Upper lobe of left lung (tissue), 6 donors: Measurements from ENCODE around the gene DPYSL3. TPM values are rescaled to one million over a fixed set of nuclear protein-coding genes. Genes with fewer than 3 reads are reported as not detected.

Experiments used
- ATAC-seq, 2 donors: fragments of 200-7000 bp; cut with Tn5 transposase; one replicate each; pipeline ENCODE4 v1.9.1; 2022; ENCODE audit warnings: mild to moderate bottlenecking in 2 of 2, moderate library complexity in 2 of 2; ENCODE audit not compliant: low FRiP score in 2 of 2
- DNase-seq, 2 donors: peaks; one replicate each; pipeline ENCODE4 v3.0.0-alpha.2; 2019 to 2020
- H3K27ac ChIP-seq, 4 donors: fragments of 200-600 bp; sonication (generic); one replicate each; pipeline ENCODE4 v1.5.1; 2016 to 2019
- H3K27me3 ChIP-seq, 4 donors: fragments of 200-600 bp; sonication (generic); one replicate each; pipeline ENCODE4 v1.5.1; 2017 to 2019
- H3K36me3 ChIP-seq, 4 donors: fragments of 200-600 bp; sonication (generic); one replicate each; pipeline ENCODE4 v1.5.1; 2016 to 2019
- H3K4me1 ChIP-seq, 4 donors: fragments of 200-600 bp; sonication (generic); one replicate each; pipeline ENCODE4 v1.5.1; 2018 to 2019
- H3K4me3 ChIP-seq, 4 donors: fragments of 200-600 bp; sonication (generic); one replicate each; pipeline ENCODE4 v1.5.1; 2017 to 2019; ENCODE audit warnings: mild to moderate bottlenecking in 2 of 4, moderate library complexity in 1 of 4
- H3K9me3 ChIP-seq, 4 donors: fragments of 200-600 bp; sonication (generic); one replicate each; pipeline ENCODE4 v1.5.1; 2018 to 2019
- EP300 ChIP-seq, 4 donors: sonication (generic); formaldehyde crosslinking; IDR thresholded peaks; one replicate each; pipeline ENCODE4 v1.5.1; 2017; ENCODE audit warnings: antibody characterized with exemption in 4 of 4, control low read depth in 2 of 4
- POLR2A ChIP-seq, 4 donors: fragments of 450-650 bp; IDR thresholded peaks; one replicate each; pipeline ENCODE4 v1.5.1; 2016 to 2017; ENCODE audit warnings: antibody characterized with exemption in 4 of 4, mild to moderate bottlenecking in 2 of 4
- POLR2AphosphoS5 ChIP-seq, 2 donors: sonication (generic); formaldehyde crosslinking; IDR thresholded peaks; one replicate each; pipeline ENCODE4 v1.5.1; 2017; ENCODE audit warnings: antibody characterized with exemption in 2 of 2
- WGBS, 2 donors: methylation state at CpG; one replicate each; pipeline ENCODE4 v1.1.5; 2017 to 2018; 5-methylcytosine and 5-hydroxymethylcytosine counted together
- total RNA-seq, 6 donors: library from RNA; depleted of rRNA in 4 of 6; stranded (reverse); fragments of >200 nt in 4 of 6; gene quantifications; one replicate each; pipeline versions ENCODE4 v1.1.0 to v1.2.1, GENCODE V29; 2016 to 2021
- TF ChIP-seq, protein P1 (sequence below), 6 experiments: fragments of 450-650 bp in 4 of 6; fragments of 200-600 bp in 2 of 6; sonication (generic) in 2 of 6; IDR thresholded peaks; one replicate each; pipeline ENCODE4 v1.5.1; 2016 to 2019; ENCODE audit warnings: antibody characterized with exemption in 6 of 6
- donor health status: DM: no; HTN: no; CAD: no; lungs with moderate emphysema.
- donor health status: DM: no; HTN: yes; CAD: no; lungs with severe emphysema.

Gene DPYSL3
- total RNA-seq, 6 donors from 2014 or later, result 24.4 to 85.1 (median 40.6) TPM

- H3K27me3 ChIP-seq, result no peaks in the 10 kb centered on the region
- DNase-seq (no peak), ATAC-seq (no peak)
- H3K9me3 ChIP-seq, result no peaks in the 10 kb centered on the region
- no peaks in the 10 kb centered on the region for H3K36me3 ChIP-seq
- TF ChIP-seq EP300 (IDR thresholded peaks at IDR 0.05) (no peak), POLR2A (IDR thresholded peaks at IDR 0.05) (no peak), POLR2AphosphoS5 (IDR thresholded peaks at IDR 0.05) (no peak)
- TF ChIP-seq, protein P1, sequence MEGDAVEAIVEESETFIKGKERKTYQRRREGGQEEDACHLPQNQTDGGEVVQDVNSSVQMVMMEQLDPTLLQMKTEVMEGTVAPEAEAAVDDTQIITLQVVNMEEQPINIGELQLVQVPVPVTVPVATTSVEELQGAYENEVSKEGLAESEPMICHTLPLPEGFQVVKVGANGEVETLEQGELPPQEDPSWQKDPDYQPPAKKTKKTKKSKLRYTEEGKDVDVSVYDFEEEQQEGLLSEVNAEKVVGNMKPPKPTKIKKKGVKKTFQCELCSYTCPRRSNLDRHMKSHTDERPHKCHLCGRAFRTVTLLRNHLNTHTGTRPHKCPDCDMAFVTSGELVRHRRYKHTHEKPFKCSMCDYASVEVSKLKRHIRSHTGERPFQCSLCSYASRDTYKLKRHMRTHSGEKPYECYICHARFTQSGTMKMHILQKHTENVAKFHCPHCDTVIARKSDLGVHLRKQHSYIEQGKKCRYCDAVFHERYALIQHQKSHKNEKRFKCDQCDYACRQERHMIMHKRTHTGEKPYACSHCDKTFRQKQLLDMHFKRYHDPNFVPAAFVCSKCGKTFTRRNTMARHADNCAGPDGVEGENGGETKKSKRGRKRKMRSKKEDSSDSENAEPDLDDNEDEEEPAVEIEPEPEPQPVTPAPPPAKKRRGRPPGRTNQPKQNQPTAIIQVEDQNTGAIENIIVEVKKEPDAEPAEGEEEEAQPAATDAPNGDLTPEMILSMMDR (IDR thresholded peaks at IDR 0.05), result no peak
- H3K4me3 ChIP-seq, result no peak overlapping the region
- H3K27ac ChIP-seq, result no peak overlapping the region
- WGBS, 2 donors, result 72 to 81% methylated on average over 1 of the region's 1 CpG
- no peaks in the 10 kb centered on the region for H3K4me1 ChIP-seq
These were observed 29.2 kb upstream of the DPYSL3 start for GRCh38 chr5:147539053-147539452.

GRCh38 chr5:147538236-147538635, 28.4 kb upstream of the DPYSL3 start:
- H3K4me3 ChIP-seq, result no peak overlapping the region
- H3K9me3 ChIP-seq, result no peaks in the 10 kb centered on the region
- DNase-seq, result no peak
- no peaks in the 10 kb centered on the region for H3K27me3 ChIP-seq
- ATAC-seq, result no peak
- WGBS, 2 donors, result 76 to 82% methylated on average over 1 of the region's 1 CpG
- no peak overlapping the region for H3K27ac ChIP-seq
- no peak for TF ChIP-seq POLR2AphosphoS5 (IDR thresholded peaks at IDR 0.05)
- no peaks in the 10 kb centered on the region for H3K4me1 ChIP-seq
- no peaks in the 10 kb centered on the region for H3K36me3 ChIP-seq

- Histone ChIP-seq H3K27ac (no peak overlapping the region), H3K4me1 (no peaks in the 10 kb centered on the region), H3K27me3 (no peaks in the 10 kb centered on the region), H3K9me3 (no peaks in the 10 kb centered on the region), H3K36me3 (no peaks in the 10 kb centered on the region), H3K4me3 (no peak overlapping the region)
- TF ChIP-seq, protein P1 (IDR thresholded peaks at IDR 0.05), result no peak
- TF ChIP-seq EP300 (IDR thresholded peaks at IDR 0.05) (no peak), POLR2A (IDR thresholded peaks at IDR 0.05) (no peak), POLR2AphosphoS5 (IDR thresholded peaks at IDR 0.05) (no peak)
- ATAC-seq, result peak in 1 of 2 donors; percentile 72
- 75 to 80% methylated on average over 3 of the region's 3 CpGs for WGBS, 2 donors
- no peak for DNase-seq
These were observed 24.5 kb upstream of the DPYSL3 start for GRCh38 chr5:147534172-147534951.

GRCh38 chr5:147532156-147532555, 22.3 kb upstream of the DPYSL3 start:
- Histone ChIP-seq H3K36me3 (no peaks in the 10 kb centered on the region), H3K9me3 (no peaks in the 10 kb centered on the region), H3K4me1 (no peaks in the 10 kb centered on the region), H3K4me3 (no peak overlapping the region), H3K27ac (no peak overlapping the region), H3K27me3 (no peaks in the 10 kb centered on the region)
- no peak for ATAC-seq
- TF ChIP-seq EP300 (IDR thresholded peaks at IDR 0.05), result no peak
- TF ChIP-seq, protein P1 (IDR thresholded peaks at IDR 0.05), result no peak
- WGBS, 2 donors, result 60 to 77% methylated on average over 1 of the region's 1 CpG
- no peak for DNase-seq

DNA sequence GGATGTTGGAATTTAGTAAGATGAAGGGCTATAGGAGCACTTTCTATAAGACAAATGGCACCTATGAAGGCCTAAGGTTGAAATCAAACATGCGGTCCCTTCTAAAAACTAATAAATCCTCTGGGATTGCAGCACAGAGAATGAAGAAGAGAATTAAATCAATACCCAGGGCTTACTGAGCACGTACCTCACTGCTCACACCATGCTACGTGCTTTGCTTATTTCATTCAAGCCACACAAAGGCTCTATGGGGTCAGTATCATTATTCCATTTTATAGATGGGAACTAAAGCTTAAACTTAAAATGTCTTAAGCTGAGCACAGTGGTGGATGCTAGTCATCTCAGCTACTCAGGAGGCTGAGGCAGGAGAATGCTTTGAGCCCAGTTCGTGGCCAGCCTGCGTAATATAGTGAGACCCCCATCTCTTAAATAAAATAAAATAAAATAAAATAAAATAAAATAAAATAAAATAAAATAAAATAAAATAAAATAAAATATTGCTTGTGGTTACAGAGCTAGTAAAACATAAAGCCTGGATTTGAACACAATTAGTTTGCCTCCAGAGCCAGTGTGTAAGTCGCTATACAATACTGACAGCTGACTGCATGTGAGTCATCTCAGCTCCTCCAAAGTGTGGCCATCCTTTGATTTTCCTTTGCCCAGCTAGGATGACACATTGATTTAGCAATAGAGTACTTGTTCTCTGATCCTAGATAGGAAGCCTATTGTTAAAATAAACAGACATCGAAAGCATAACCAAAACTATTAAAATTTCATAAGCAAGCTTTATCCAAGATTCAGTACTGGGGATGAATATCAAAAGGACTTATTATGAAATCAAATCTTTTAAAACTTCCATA, 20.9 kb upstream of the DPYSL3 start:
- H3K4me3 ChIP-seq, result no peak overlapping the region
- no peaks in the 10 kb centered on the region for H3K4me1 ChIP-seq
- 81 to 91% methylated on average over 7 of the region's 7 CpGs for WGBS, 2 donors
- DNase-seq, result no peak
- H3K9me3 ChIP-seq, result no peaks in the 10 kb centered on the region
- TF ChIP-seq POLR2AphosphoS5 (IDR thresholded peaks at IDR 0.05), result no peak
- no peak for TF ChIP-seq POLR2A (IDR thresholded peaks at IDR 0.05)
- no peak for TF ChIP-seq EP300 (IDR thresholded peaks at IDR 0.05)
- TF ChIP-seq, protein P1 (IDR thresholded peaks at IDR 0.05), result no peak
- no peak overlapping the region for H3K27ac ChIP-seq
- ATAC-seq, result peak in 1 of 2 donors; percentile 33
- no peaks in the 10 kb centered on the region for H3K36me3 ChIP-seq
- no peaks in the 10 kb centered on the region for H3K27me3 ChIP-seq
